ENCODE measurements around the gene LRRC47. TPM values are rescaled to one million over a fixed set of nuclear protein-coding genes. Genes with fewer than 3 reads are reported as not detected.
A peak's percentile ranks its signal among the peaks of the same experiment; 100 is the strongest.

The LRRC47 gene
- total and polyA plus RNA-seq, 12 donors, result 16.9 to 58.3 (median 44.7) TPM

GRCh38 chr1:3773572-3774275, 22.6 kb downstream of the LRRC47 start:
- peak overlapping the region in 2 of 5 donors; percentile 73 to 78 for H3K27ac ChIP-seq
- no peak overlapping the region for H3K4me3 ChIP-seq
- intact Hi-C loops (cut with DNase I), result no loop called here
- DNase-seq, result no peak
- H3K4me1 ChIP-seq (replicated peaks in 1 of 2), result peaks cover 14 to 37% of the 10 kb centered on the region in 2 donors
- H3K36me3 ChIP-seq (replicated peaks in 1 of 2), result no peaks in the 10 kb centered on the region
- 65 to 85% (median 77%) methylated on average over 6 to 16 of the region's 16 CpGs for WGBS, 4 donors
- no peak for TF ChIP-seq CTCF (IDR thresholded peaks at IDR 0.05)
- no peak for TF ChIP-seq POLR2A (IDR thresholded peaks at IDR 0.05)
- H3K27me3 ChIP-seq, result no peaks in the 10 kb centered on the region
- H3K9me3 ChIP-seq (replicated peaks in 1 of 3), result no peaks in the 10 kb centered on the region

- Histone ChIP-seq H3K27ac (peak within 1 kb of the TSS in 3 of 5 donors; percentile 48 to 78 (median 73)), H3K4me3 (peak within 1 kb of the TSS; percentile 40 to 69 (median 60)), H3K36me3 (replicated peaks in 1 of 2) (no peaks in the 10 kb centered on the region), H3K4me1 (replicated peaks in 1 of 2) (peaks cover 14 to 37% of the 10 kb centered on the region in 2 donors), H3K9me3 (replicated peaks in 1 of 3) (no peaks in the 10 kb centered on the region), H3K27me3 (no peaks in the 10 kb centered on the region)
- intact Hi-C loops (cut with DNase I), result no loop called here
- 17 to 50% (median 22%) methylated on average over 7 to 55 of the region's 55 CpGs for WGBS, 4 donors
- DNase-seq, result peak in 1 of 7 donors; percentile 77
- no peak for TF ChIP-seq CTCF (IDR thresholded peaks at IDR 0.05)
- TF ChIP-seq POLR2A (IDR thresholded peaks at IDR 0.05), result no peak
Observed at GRCh38 chr1:3772715-3773571, 23.4 kb downstream of the LRRC47 start, which contains the start of gene SMIM1. Gene SMIM1 (plus strand): TSS chr1:3772749. CDS start chr1:3775374, 2,625 bp downstream.

- DNase-seq, result peak; percentile 86 to 94 (median 90)
- intact Hi-C loops (cut with DNase I), result no loop called here
- no peaks in the 10 kb centered on the region for H3K9me3 ChIP-seq (replicated peaks in 1 of 3)
- H3K4me3 ChIP-seq, result peak overlapping the region in 3 of 4 donors; percentile 40 to 69 (median 65)
- no peaks in the 10 kb centered on the region for H3K27me3 ChIP-seq
- H3K4me1 ChIP-seq (replicated peaks in 1 of 2), result peaks cover 14 to 37% of the 10 kb centered on the region in 2 donors
- H3K36me3 ChIP-seq (replicated peaks in 1 of 2), result no peaks in the 10 kb centered on the region
- TF ChIP-seq CTCF (IDR thresholded peaks at IDR 0.05), result no peak
- TF ChIP-seq POLR2A (IDR thresholded peaks at IDR 0.05), result peak; percentile 25 to 30
- H3K27ac ChIP-seq, result peak overlapping the region in 1 of 5 donors; percentile 78
- WGBS, 4 donors, result 1% methylated on average over 56 to 57 of the region's 61 CpGs; no CpG with 5 or more reads in 2 of the 4 donors
Observed at GRCh38 chr1:3772027-3772714, 24.1 kb downstream of the LRRC47 start.
